Measurements from ENCODE around the gene AJUBA. TPM values are rescaled to one million over a fixed set of nuclear protein-coding genes. Genes with fewer than 3 reads are reported as not detected.
A peak's percentile ranks its signal among the peaks of the same experiment; 100 is the strongest.

AJUBA gene
- total and polyA plus RNA-seq, 7 experiments from 2014 or later: 0.49 to 3.2 (median 1.6) TPM

DNA sequence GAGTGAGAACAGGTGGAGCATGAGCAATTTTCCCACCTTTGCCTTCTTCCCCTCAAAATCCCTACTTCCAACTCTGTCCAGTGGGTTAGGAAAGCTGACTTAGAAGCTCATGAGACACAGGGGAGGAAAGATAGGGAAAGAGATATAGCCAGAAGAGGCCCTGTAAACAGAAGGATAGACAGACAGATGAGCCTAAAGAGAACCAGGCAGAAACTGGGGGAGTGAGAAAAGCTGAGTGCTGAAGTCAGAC, 5.0 kb downstream of the AJUBA start:
- peaks cover 0 to 3% (median 0%) of the 10 kb centered on the region in 5 donors for H3K36me3 Mint-ChIP-seq
- Histone ChIP-seq H3K36me3 (ENCODE audit: control insufficient read depth in 2 of 3, insufficient read depth in 3 of 3, low read length in 3 of 3) (no peaks in the 10 kb centered on the region), H3K4me3 (ENCODE audit: low read length) (no peak overlapping the region), H3K27me3 (ENCODE audit: control insufficient read depth in 2 of 2, insufficient read depth in 2 of 2, low read length in 2 of 2) (no peaks in the 10 kb centered on the region), H3K27ac (ENCODE audit: low read depth, low read length) (no peak overlapping the region), H3K4me1 (ENCODE audit: control insufficient read depth in 2 of 2, insufficient read depth in 2 of 2, low read length in 2 of 2) (peaks cover 0 to 3% of the 10 kb centered on the region in 2 donors), H3K9me3 (ENCODE audit: control insufficient read depth in 2 of 3, low read length in 3 of 3) (no peaks in the 10 kb centered on the region)
- no peak for DNase-seq
- intact Hi-C loops (cut with micrococcal nuclease): no loop called here
- H3K4me3 Mint-ChIP-seq: no peak overlapping the region
- no peak overlapping the region for H3K27ac Mint-ChIP-seq
- no peak for ATAC-seq
- ChIA-PET POLR2A (interaction anchor here (0.6 to 1.5 kb wide), 2 partner anchors 24 to 30 kb away, joined by 3 to 4 read pairs; no protein-coding TSS in a partner anchor), CTCF (interaction anchor here (0.8 to 8.3 kb wide), 4 partner anchors 8 to 407 kb away, joined by 3 to 165 read pairs (median 4); partner anchors contain the start of genes AJUBA and CDH24)
- peaks cover 0 to 12% (median 9%) of the 10 kb centered on the region in 7 donors for H3K4me1 Mint-ChIP-seq
- H3K27me3 Mint-ChIP-seq: peaks cover 0 to 29% (median 0%) of the 10 kb centered on the region in 5 donors
- H3K9me3 Mint-ChIP-seq: no peaks in the 10 kb centered on the region

DNA sequence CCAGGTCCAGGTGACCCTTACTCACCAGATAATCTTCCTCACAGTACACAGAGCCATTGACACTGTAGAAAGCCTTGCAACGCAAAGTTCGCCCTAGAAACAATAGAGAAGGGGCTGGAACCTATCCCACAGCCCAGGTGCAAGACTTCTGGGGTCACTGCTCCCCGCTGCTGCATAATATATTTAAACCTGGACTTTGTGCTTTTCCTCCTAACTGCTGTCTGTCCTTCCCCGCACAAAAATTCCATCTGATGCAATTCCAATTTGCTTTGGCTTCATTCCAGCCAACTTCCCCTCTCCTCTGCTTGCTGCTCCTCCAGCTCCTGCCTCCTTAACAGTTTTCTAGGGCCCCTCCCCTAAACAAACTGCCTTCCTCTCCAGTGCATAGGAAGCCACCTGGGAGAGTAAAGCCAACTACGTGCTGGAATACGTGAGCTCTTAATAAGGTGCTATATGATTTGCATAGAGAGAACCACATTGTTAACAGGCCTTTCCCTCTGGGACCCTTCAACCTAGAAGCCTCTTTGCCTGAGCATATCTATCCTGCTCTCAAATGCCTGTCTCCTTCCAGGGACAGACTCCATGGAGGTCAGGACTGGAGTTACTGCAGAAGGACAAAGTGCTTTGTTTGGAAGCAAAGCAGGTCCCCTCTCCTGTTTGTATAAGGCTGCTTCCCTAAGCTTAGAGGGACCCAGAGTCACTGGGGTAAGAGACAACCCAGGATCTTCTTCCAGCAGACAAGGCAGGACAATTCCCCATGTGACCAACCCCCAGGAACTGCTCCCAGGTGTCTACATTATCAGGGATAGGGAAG, 5.5 kb downstream of the AJUBA start:
- CTCF ChIA-PET: interaction anchor here (0.8 to 8.3 kb wide), 5 partner anchors 8 to 1216 kb away, joined by 3 to 165 read pairs (median 3); partner anchors contain the start of genes AJUBA and CDH24
- DNase-seq (no peak), ATAC-seq (no peak)
- peaks cover 0 to 3% (median 0%) of the 10 kb centered on the region in 5 donors for H3K36me3 Mint-ChIP-seq
- H3K4me3 Mint-ChIP-seq: no peak overlapping the region
- Histone ChIP-seq H3K36me3 (ENCODE audit: control insufficient read depth in 2 of 3, insufficient read depth in 3 of 3, low read length in 3 of 3) (no peaks in the 10 kb centered on the region), H3K4me1 (ENCODE audit: control insufficient read depth in 2 of 2, insufficient read depth in 2 of 2, low read length in 2 of 2) (no peaks in the 10 kb centered on the region), H3K9me3 (ENCODE audit: control insufficient read depth in 2 of 3, low read length in 3 of 3) (no peaks in the 10 kb centered on the region), H3K4me3 (ENCODE audit: low read length) (no peak overlapping the region), H3K27ac (ENCODE audit: low read depth, low read length) (no peak overlapping the region), H3K27me3 (ENCODE audit: control insufficient read depth in 2 of 2, insufficient read depth in 2 of 2, low read length in 2 of 2) (no peaks in the 10 kb centered on the region)
- H3K27ac Mint-ChIP-seq: peak overlapping the region in 1 of 9 donors; percentile 17
- peaks cover 0 to 12% (median 9%) of the 10 kb centered on the region in 7 donors for H3K4me1 Mint-ChIP-seq
- H3K9me3 Mint-ChIP-seq: no peaks in the 10 kb centered on the region
- H3K27me3 Mint-ChIP-seq: peaks cover 0 to 31% (median 0%) of the 10 kb centered on the region in 5 donors
- intact Hi-C loops (cut with micrococcal nuclease): no loop called here
- POLR2A ChIA-PET: interaction anchor here (0.6 to 1.5 kb wide), 3 partner anchors 24 to 35 kb away, joined by 3 to 4 read pairs (median 3); no protein-coding TSS in a partner anchor

GRCh38 chr14:22974530-22975313, 7.6 kb downstream of the AJUBA start:
- no peak for ATAC-seq
- Histone ChIP-seq H3K27me3 (ENCODE audit: control insufficient read depth in 2 of 2, insufficient read depth in 2 of 2, low read length in 2 of 2) (no peaks in the 10 kb centered on the region), H3K4me1 (ENCODE audit: control insufficient read depth in 2 of 2, insufficient read depth in 2 of 2, low read length in 2 of 2) (no peaks in the 10 kb centered on the region), H3K36me3 (ENCODE audit: control insufficient read depth in 2 of 3, insufficient read depth in 3 of 3, low read length in 3 of 3) (no peaks in the 10 kb centered on the region), H3K9me3 (ENCODE audit: control insufficient read depth in 2 of 3, low read length in 3 of 3) (no peaks in the 10 kb centered on the region), H3K27ac (ENCODE audit: low read depth, low read length) (no peak overlapping the region), H3K4me3 (ENCODE audit: low read length) (no peak overlapping the region)
- H3K4me1 Mint-ChIP-seq: peaks cover 0 to 6% (median 3%) of the 10 kb centered on the region in 7 donors
- no peaks in the 10 kb centered on the region for H3K9me3 Mint-ChIP-seq
- intact Hi-C loops (cut with micrococcal nuclease): no loop called here
- CTCF ChIA-PET: interaction anchor here (0.6 to 8.3 kb wide), 6 partner anchors 10 to 89 kb away, joined by 3 to 165 read pairs (median 14); partner anchors contain the start of genes AJUBA and CDH24
- H3K27me3 Mint-ChIP-seq: peaks cover 0 to 23% (median 0%) of the 10 kb centered on the region in 5 donors
- H3K4me3 Mint-ChIP-seq: no peak overlapping the region
- DNase-seq: no peak
- H3K27ac Mint-ChIP-seq: no peak overlapping the region
- POLR2A ChIA-PET: interaction anchor here (1.1 kb wide), 1 partner anchor 83 kb away, joined by 4 read pairs; no protein-coding TSS in a partner anchor
- no peaks in the 10 kb centered on the region for H3K36me3 Mint-ChIP-seq

DNA sequence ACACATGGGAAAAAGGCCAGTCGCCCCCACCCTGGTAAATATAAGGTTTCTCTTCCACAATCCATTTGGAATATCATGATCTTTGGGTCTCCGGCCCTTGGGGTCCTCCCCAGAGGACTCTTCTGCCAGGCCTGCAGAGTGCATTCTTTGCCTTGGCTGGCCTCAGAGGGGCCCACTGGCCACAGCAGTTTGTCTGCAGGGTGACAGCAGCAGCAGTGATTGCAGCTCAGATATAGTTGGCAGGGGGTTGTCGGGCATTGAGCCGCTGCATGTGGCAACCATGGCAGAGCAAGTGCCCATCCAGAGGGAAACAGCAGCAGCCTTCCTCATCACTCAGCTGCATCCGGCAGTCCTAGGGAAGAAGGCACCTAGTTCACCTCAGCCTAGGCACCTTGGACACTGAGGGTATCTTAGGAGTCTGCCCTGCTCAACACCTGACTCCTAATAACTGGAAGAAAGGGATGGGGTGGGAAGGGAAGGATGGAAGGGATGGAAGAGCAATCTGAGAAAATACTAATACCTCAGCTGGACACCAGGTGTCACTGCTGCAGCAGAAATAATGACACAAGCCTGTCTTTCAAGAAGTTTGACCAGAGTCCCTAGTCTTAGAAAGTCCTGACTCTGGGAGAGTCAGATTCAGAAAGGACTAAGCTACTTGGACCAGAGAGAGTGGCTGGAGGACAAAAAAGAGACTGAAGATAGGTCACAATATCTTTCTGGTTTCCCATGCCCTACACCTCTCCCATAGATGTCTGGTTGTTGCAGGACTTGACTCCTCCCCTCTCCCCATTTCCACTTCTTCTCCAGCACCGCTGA, 8.9 kb downstream of the AJUBA start:
- Mint-ChIP-seq H3K4me3 (no peak overlapping the region), H3K27ac (no peak overlapping the region)
- intact Hi-C loops (cut with micrococcal nuclease): loop anchor here (1.0 kb wide), 2 partner anchors 10 to 85 kb away; no protein-coding TSS in a partner anchor

GRCh38 chr14:22972313-22972930, 9.9 kb downstream of the AJUBA start:
- intact Hi-C loops (cut with micrococcal nuclease): no loop called here
- no peaks in the 10 kb centered on the region for H3K4me1 ChIP-seq (ENCODE audit: control insufficient read depth in 2 of 2, insufficient read depth in 2 of 2, low read length in 2 of 2)
- Mint-ChIP-seq H3K9me3 (no peaks in the 10 kb centered on the region), H3K4me1 (peaks cover 0 to under 1% (median 0%) of the 10 kb centered on the region in 7 donors), H3K4me3 (no peak overlapping the region), H3K27ac (no peak overlapping the region), H3K36me3 (no peaks in the 10 kb centered on the region), H3K27me3 (peaks cover 0 to 15% (median 0%) of the 10 kb centered on the region in 5 donors)
- ChIA-PET CTCF (interaction anchor here (0.6 to 8.3 kb wide), 21 partner anchors 13 to 407 kb away, joined by 3 to 165 read pairs (median 3); partner anchors contain the start of genes AJUBA, CDH24, HAUS4 and PRMT5), POLR2A (interaction anchor here (1.0 to 1.5 kb wide), 7 partner anchors 10 to 86 kb away, joined by 3 to 9 read pairs (median 3); no protein-coding TSS in a partner anchor)
- H3K27me3 ChIP-seq (ENCODE audit: control insufficient read depth in 2 of 2, insufficient read depth in 2 of 2, low read length in 2 of 2): no peaks in the 10 kb centered on the region
- H3K9me3 ChIP-seq (ENCODE audit: control insufficient read depth in 2 of 3, low read length in 3 of 3): no peaks in the 10 kb centered on the region
- H3K36me3 ChIP-seq (ENCODE audit: control insufficient read depth in 2 of 3, insufficient read depth in 3 of 3, low read length in 3 of 3): no peaks in the 10 kb centered on the region
- DNase-seq (no peak), ATAC-seq (no peak)
- no peak overlapping the region for H3K4me3 ChIP-seq (ENCODE audit: low read length)
- no peak overlapping the region for H3K27ac ChIP-seq (ENCODE audit: low read depth, low read length)

More for the DNA sequence above, 8.9 kb downstream of the AJUBA start:
- Histone ChIP-seq H3K4me1 (ENCODE audit: control insufficient read depth in 2 of 2, insufficient read depth in 2 of 2, low read length in 2 of 2) (no peaks in the 10 kb centered on the region), H3K4me3 (ENCODE audit: low read length) (no peak overlapping the region), H3K27me3 (ENCODE audit: control insufficient read depth in 2 of 2, insufficient read depth in 2 of 2, low read length in 2 of 2) (no peaks in the 10 kb centered on the region), H3K36me3 (ENCODE audit: control insufficient read depth in 2 of 3, insufficient read depth in 3 of 3, low read length in 3 of 3) (no peaks in the 10 kb centered on the region), H3K27ac (ENCODE audit: low read depth, low read length) (no peak overlapping the region), H3K9me3 (ENCODE audit: control insufficient read depth in 2 of 3, low read length in 3 of 3) (no peaks in the 10 kb centered on the region)
- POLR2A ChIA-PET: interaction anchor here (1.1 to 1.5 kb wide), 4 partner anchors 10 to 85 kb away, joined by 3 to 9 read pairs (median 4); partner anchors contain the start of gene HAUS4
- peak in 6 of 9 donors; percentile 28 to 46 (median 40) for DNase-seq
- CTCF ChIA-PET: interaction anchor here (0.7 to 8.3 kb wide), 18 partner anchors 12 to 406 kb away, joined by 3 to 165 read pairs (median 6); partner anchors contain the start of genes AJUBA, CDH24, HAUS4 and PRMT5
- Mint-ChIP-seq H3K9me3 (no peaks in the 10 kb centered on the region), H3K4me1 (peaks cover 0 to 1% (median 0%) of the 10 kb centered on the region in 7 donors), H3K27me3 (peaks cover 0 to 19% (median 0%) of the 10 kb centered on the region in 5 donors), H3K36me3 (no peaks in the 10 kb centered on the region)
- peak; percentile 73 for ATAC-seq

All from naive thymus-derived CD4-positive, alpha-beta T cell (primary cell).